T-helper 1 cell treated with Interleukin-12 subunit alpha and Interleukin-12 subunit beta and Interleukin-4 antibody, amounts not matched to agents 30 μg/mL and 1 μg/mL, for 36 hours (primary cell): Measurements from ENCODE around the gene DSG2.

ENCODE experiments used
- H3K27ac Mint-ChIP-seq: one replicate; pipeline ENCODE4 v1.8.0; 2021; ENCODE audit warnings: mild to moderate bottlenecking, mixed read lengths
- H3K27me3 Mint-ChIP-seq: one replicate; pipeline ENCODE4 v1.8.0; 2021; ENCODE audit warnings: low read depth, mixed read lengths
- H3K36me3 Mint-ChIP-seq: one replicate; pipeline ENCODE4 v1.8.0; 2021; ENCODE audit warnings: low read depth, mixed read lengths
- H3K4me1 Mint-ChIP-seq: one replicate; pipeline ENCODE4 v1.8.0; 2021; ENCODE audit warnings: low read depth, mixed read lengths
- H3K4me3 Mint-ChIP-seq: one replicate; pipeline ENCODE4 v1.8.0; 2021; ENCODE audit warnings: mild to moderate bottlenecking, moderate library complexity, mixed read lengths
- H3K9me3 Mint-ChIP-seq: one replicate; pipeline ENCODE4 v1.8.0; 2021; ENCODE audit warnings: mixed read lengths

Gene DSG2

DNA sequence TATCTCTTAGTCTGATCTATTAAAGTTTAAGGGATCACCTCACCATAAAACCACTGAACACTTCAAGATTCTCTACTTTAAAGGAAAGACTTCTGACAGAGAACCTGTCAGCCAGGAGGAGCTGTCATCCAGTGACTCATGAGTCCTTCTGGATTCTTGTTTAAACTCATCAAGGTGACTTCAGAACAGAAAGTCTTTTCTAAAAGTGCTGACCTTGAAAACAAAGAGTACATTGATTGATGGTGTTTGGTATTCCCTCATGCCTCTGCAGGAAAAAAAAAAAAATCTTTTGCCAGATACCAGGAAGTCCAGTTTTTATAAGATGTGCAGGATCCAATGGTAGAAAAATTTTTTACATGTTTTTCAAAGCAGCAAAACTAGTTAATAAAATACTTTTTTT is 12.3 kb downstream of the DSG2 start:
- Mint-ChIP-seq H3K4me1 (no peaks in the 10 kb centered on the region), H3K36me3 (no peaks in the 10 kb centered on the region), H3K9me3 (no peaks in the 10 kb centered on the region), H3K27me3 (peaks cover 2% of the 10 kb centered on the region), H3K4me3 (no peak overlapping the region), H3K27ac (no peak overlapping the region)

- Mint-ChIP-seq H3K36me3 (no peaks in the 10 kb centered on the region), H3K27ac (no peak overlapping the region), H3K4me3 (no peak overlapping the region), H3K9me3 (no peaks in the 10 kb centered on the region), H3K27me3 (peaks cover 2% of the 10 kb centered on the region), H3K4me1 (no peaks in the 10 kb centered on the region)
These were observed 13.1 kb downstream of the DSG2 start for GRCh38 chr18:31511098-31511497.

GRCh38 chr18:31512203-31512764 is 14.3 kb downstream of the DSG2 start:
- Mint-ChIP-seq H3K27ac (no peak overlapping the region), H3K9me3 (no peaks in the 10 kb centered on the region), H3K4me3 (no peak overlapping the region)

GRCh38 chr18:31513189-31513935 is 15.4 kb downstream of the DSG2 start:
- Mint-ChIP-seq H3K4me3 (no peak overlapping the region), H3K9me3 (no peaks in the 10 kb centered on the region), H3K27ac (no peak overlapping the region), H3K27me3 (peaks cover 2% of the 10 kb centered on the region), H3K36me3 (no peaks in the 10 kb centered on the region), H3K4me1 (no peaks in the 10 kb centered on the region)

More at GRCh38 chr18:31512203-31512764, 14.3 kb downstream of the DSG2 start:
- Mint-ChIP-seq H3K36me3 (no peaks in the 10 kb centered on the region), H3K27me3 (peaks cover 2% of the 10 kb centered on the region), H3K4me1 (no peaks in the 10 kb centered on the region)

- H3K4me3 Mint-ChIP-seq, result no peak overlapping the region
- no peak overlapping the region for H3K27ac Mint-ChIP-seq
- no peaks in the 10 kb centered on the region for H3K9me3 Mint-ChIP-seq
- no peaks in the 10 kb centered on the region for H3K4me1 Mint-ChIP-seq
- H3K27me3 Mint-ChIP-seq, result peaks cover 2% of the 10 kb centered on the region
- H3K36me3 Mint-ChIP-seq, result no peaks in the 10 kb centered on the region
These were observed 18.5 kb downstream of the DSG2 start for GRCh38 chr18:31516437-31516836.

- H3K4me1 Mint-ChIP-seq, result no peaks in the 10 kb centered on the region
- no peak overlapping the region for H3K27ac Mint-ChIP-seq
- no peak overlapping the region for H3K4me3 Mint-ChIP-seq
- no peaks in the 10 kb centered on the region for H3K9me3 Mint-ChIP-seq
- H3K27me3 Mint-ChIP-seq, result no peaks in the 10 kb centered on the region
- H3K36me3 Mint-ChIP-seq, result no peaks in the 10 kb centered on the region
These were observed 28.4 kb downstream of the DSG2 start for GRCh38 chr18:31526374-31526773.

- no peaks in the 10 kb centered on the region for H3K36me3 Mint-ChIP-seq
- no peak overlapping the region for H3K4me3 Mint-ChIP-seq
- H3K9me3 Mint-ChIP-seq, result no peaks in the 10 kb centered on the region
- H3K4me1 Mint-ChIP-seq, result no peaks in the 10 kb centered on the region
- H3K27me3 Mint-ChIP-seq, result no peaks in the 10 kb centered on the region
- no peak overlapping the region for H3K27ac Mint-ChIP-seq
These were observed 35.3 kb downstream of the DSG2 start for GRCh38 chr18:31533236-31533635.

- H3K27me3 Mint-ChIP-seq, result no peaks in the 10 kb centered on the region
- no peak overlapping the region for H3K4me3 Mint-ChIP-seq
- H3K36me3 Mint-ChIP-seq, result no peaks in the 10 kb centered on the region
These were observed 40.9 kb downstream of the DSG2 start for GRCh38 chr18:31538837-31539236.

GRCh38 chr18:31546476-31546875 is 48.5 kb downstream of the DSG2 start:
- no peak overlapping the region for H3K27ac Mint-ChIP-seq

More at GRCh38 chr18:31538837-31539236, 40.9 kb downstream of the DSG2 start:
- H3K9me3 Mint-ChIP-seq, result no peaks in the 10 kb centered on the region
- H3K27ac Mint-ChIP-seq, result no peak overlapping the region
- H3K4me1 Mint-ChIP-seq, result no peaks in the 10 kb centered on the region

DNA sequence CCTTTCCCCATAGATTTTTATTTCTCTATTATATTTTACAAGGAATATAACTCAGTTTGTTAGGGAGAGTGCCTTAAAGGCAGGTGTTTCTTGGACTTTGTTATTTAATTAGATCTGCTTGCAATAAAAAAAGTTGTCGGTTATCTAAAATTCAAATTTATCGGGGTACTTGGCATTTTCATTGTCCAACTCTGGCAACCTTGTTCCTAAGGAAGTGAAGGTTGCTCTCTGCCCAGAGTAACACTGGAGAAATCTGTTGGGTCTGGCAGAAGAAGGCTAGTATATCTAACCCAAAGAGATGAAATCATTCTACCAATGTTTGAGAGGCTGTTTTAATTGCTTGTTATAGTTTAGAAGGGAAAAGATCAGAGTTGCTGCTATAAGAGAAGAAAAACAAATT is 50.9 kb downstream of the DSG2 start:
- Mint-ChIP-seq H3K36me3 (no peaks in the 10 kb centered on the region), H3K9me3 (no peaks in the 10 kb centered on the region), H3K4me1 (no peaks in the 10 kb centered on the region), H3K27ac (no peak overlapping the region), H3K4me3 (no peak overlapping the region), H3K27me3 (no peaks in the 10 kb centered on the region)

More at GRCh38 chr18:31546476-31546875, 48.5 kb downstream of the DSG2 start:
- Mint-ChIP-seq H3K4me1 (no peaks in the 10 kb centered on the region), H3K36me3 (no peaks in the 10 kb centered on the region), H3K4me3 (no peak overlapping the region), H3K27me3 (no peaks in the 10 kb centered on the region), H3K9me3 (no peaks in the 10 kb centered on the region)

DNA sequence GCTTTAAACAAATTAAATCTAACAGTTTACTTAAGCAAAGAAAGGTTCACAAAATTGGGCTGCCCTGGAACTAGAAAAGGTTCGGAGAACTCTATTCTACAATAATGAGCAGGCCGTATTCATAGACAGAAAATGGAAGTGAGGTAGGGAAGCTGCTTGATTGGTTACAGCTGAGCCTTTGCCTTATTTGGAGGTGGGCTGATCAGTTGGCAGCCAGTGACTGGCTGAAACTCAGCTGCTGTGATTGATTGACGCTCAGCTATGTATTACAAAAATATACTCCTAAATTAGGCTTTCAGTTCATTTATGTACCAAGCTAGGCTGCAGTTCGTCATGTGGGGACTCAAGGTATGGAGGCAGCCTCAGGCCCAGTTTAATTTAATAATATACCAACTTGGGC is 51.4 kb downstream of the DSG2 start:
- no peak overlapping the region for H3K27ac Mint-ChIP-seq

GRCh38 chr18:31551883-31552282 is 53.9 kb downstream of the DSG2 start:
- H3K9me3 Mint-ChIP-seq, result no peaks in the 10 kb centered on the region
- H3K4me3 Mint-ChIP-seq, result no peak overlapping the region
- no peaks in the 10 kb centered on the region for H3K36me3 Mint-ChIP-seq
- peaks cover 3% of the 10 kb centered on the region for H3K27me3 Mint-ChIP-seq
- H3K27ac Mint-ChIP-seq, result no peak overlapping the region
- H3K4me1 Mint-ChIP-seq, result peaks cover 3% of the 10 kb centered on the region

More for the DNA sequence above, 51.4 kb downstream of the DSG2 start:
- no peaks in the 10 kb centered on the region for H3K4me1 Mint-ChIP-seq
- no peaks in the 10 kb centered on the region for H3K9me3 Mint-ChIP-seq
- H3K27me3 Mint-ChIP-seq, result peaks cover under 1% of the 10 kb centered on the region
- no peak overlapping the region for H3K4me3 Mint-ChIP-seq
- H3K36me3 Mint-ChIP-seq, result no peaks in the 10 kb centered on the region

- H3K4me3 Mint-ChIP-seq, result no peak overlapping the region
- peaks cover 3% of the 10 kb centered on the region for H3K27me3 Mint-ChIP-seq
- no peaks in the 10 kb centered on the region for H3K36me3 Mint-ChIP-seq
These were observed 55.8 kb downstream of the DSG2 start for GRCh38 chr18:31553800-31554199.

GRCh38 chr18:31554776-31555175 is 56.8 kb downstream of the DSG2 start:
- Mint-ChIP-seq H3K27ac (no peak overlapping the region), H3K36me3 (no peaks in the 10 kb centered on the region), H3K9me3 (no peaks in the 10 kb centered on the region), H3K4me1 (peaks cover 3% of the 10 kb centered on the region), H3K4me3 (no peak overlapping the region), H3K27me3 (peaks cover 3% of the 10 kb centered on the region)

More at GRCh38 chr18:31553800-31554199, 55.8 kb downstream of the DSG2 start:
- Mint-ChIP-seq H3K9me3 (no peaks in the 10 kb centered on the region), H3K4me1 (peaks cover 3% of the 10 kb centered on the region), H3K27ac (no peak overlapping the region)

- Mint-ChIP-seq H3K4me3 (no peak overlapping the region), H3K27ac (no peak overlapping the region), H3K27me3 (peaks cover 3% of the 10 kb centered on the region), H3K9me3 (no peaks in the 10 kb centered on the region), H3K36me3 (no peaks in the 10 kb centered on the region), H3K4me1 (peaks cover 3% of the 10 kb centered on the region)
These were observed 58.2 kb downstream of the DSG2 start for GRCh38 chr18:31555971-31556747.
